ENCODE data around the gene GUK1. TPM values are rescaled to one million over a fixed set of nuclear protein-coding genes. Genes with fewer than 3 reads are reported as not detected.

The GUK1 gene
- total and polyA plus RNA-seq, 2 of the 8 experiments (the other 6 are each of a cell fraction or from before 2014, with no cell fraction given) = 68.5 to 183 TPM

GRCh38 chr1:228156941-228157728 is 17.1 kb downstream of the GUK1 start:
- TF ChIP-seq ATF2 (IDR thresholded peaks at IDR 0.05; ENCODE audit: low read length) (no peak), NANOG (IDR thresholded peaks at IDR 0.05; ENCODE audit: insufficient read depth, low read depth, low read length, poor library complexity, severe bottlenecking) (no peak)
- ChIA-PET CTCF (ENCODE audit: partially characterized antibody) (interaction anchor here (0.8 to 1.0 kb wide), 3 partner anchors 24 to 70 kb away, joined by 3 to 4 read pairs (median 3); no protein-coding TSS in a partner anchor), POLR2A (ENCODE audit: partially characterized antibody) (interaction anchor here (0.7 to 2.0 kb wide), 3 partner anchors 9 to 57 kb away, joined by 3 to 10 read pairs (median 3); partner anchors contain the start of gene IBA57)
- H2BK5ac ChIP-seq (ENCODE audit: low read depth, low read length) = no peak overlapping the region
- no peak overlapping the region for H2BK20ac ChIP-seq (ENCODE audit: low read length)
- no peak overlapping the region for H3K4me3 ChIP-seq (ENCODE audit: extremely low read depth in 1 of 4, insufficient read depth in 2 of 4, low read depth in 3 of 4, low read length in 4 of 4)
- WGBS, 2 experiments (ENCODE audit: extremely low coverage in 1 of 2, insufficient coverage in 1 of 2, insufficient read length in 1 of 2, insufficient replicate concordance in 2 of 2, low coverage in 1 of 2, low lambda C conversion rate in 2 of 2, missing lambda C conversion rate in 1 of 2) = 84% methylated on average over 19 of the region's 24 CpGs; no CpG with 5 or more reads in 1 of the 2 experiments
- H2BK15ac ChIP-seq (ENCODE audit: low read length) = no peak overlapping the region
- no peak overlapping the region for H3K14ac ChIP-seq (ENCODE audit: insufficient read length)
- no peak overlapping the region for H4K91ac ChIP-seq (replicated peaks; ENCODE audit: insufficient read length, low read length)
- H3K4me1 ChIP-seq (replicated peaks in 1 of 4; ENCODE audit: control insufficient read depth in 3 of 4, insufficient read depth in 4 of 4, low read length in 3 of 4) = peaks cover 0 to 3% (median under 1%) of the 10 kb centered on the region in 4 experiments; a peak in 4 of 7 replicates
- H3K9me3 ChIP-seq (ENCODE audit: insufficient read depth in 2 of 2, low read depth in 1 of 2, low read length in 1 of 2) = no peaks in the 10 kb centered on the region
- no peak overlapping the region for H4K5ac ChIP-seq (ENCODE audit: insufficient read length, low read depth, low read length)
- FAIRE-seq (no peak), DNase-seq (ENCODE audit: low read depth in 1 of 2, low spot score in 2 of 2) (no peak)
- no peak overlapping the region for H3K56ac ChIP-seq (replicated peaks; ENCODE audit: insufficient read length, low read depth, low read length)
- no peak overlapping the region for H3K9ac ChIP-seq (replicated peaks in 1 of 4; ENCODE audit: extremely low read depth in 1 of 4, low read depth in 3 of 4, low read length in 3 of 4)
- H3K23me2 ChIP-seq (ENCODE audit: low read depth, low read length) = no peaks in the 10 kb centered on the region
- no peak overlapping the region for H2BK12ac ChIP-seq (ENCODE audit: low read depth, low read length)
- 0 out of 2 replicates have a peak, but pooled peaks cover 2% of the 10 kb centered on the region for H3K79me1 ChIP-seq (ENCODE audit: low read depth, low read length)
- H3K23ac ChIP-seq (ENCODE audit: insufficient read length) = no peak overlapping the region
- H3K27me3 ChIP-seq (replicated peaks in 1 of 4; ENCODE audit: control insufficient read depth in 3 of 4, extremely low read depth in 1 of 4, insufficient read depth in 3 of 4, low read length in 3 of 4) = peaks cover 0 to 5% (median 1%) of the 10 kb centered on the region in 4 experiments; a peak in 4 of 7 replicates
- H3K27ac ChIP-seq (ENCODE audit: low read depth, low read length) = no peak overlapping the region
- no peak overlapping the region for H4K8ac ChIP-seq (ENCODE audit: extremely low read depth, insufficient read depth, low read length)
- H3K18ac ChIP-seq (ENCODE audit: extremely low read depth, low read length) = no peak overlapping the region
- H3K4ac ChIP-seq (replicated peaks; ENCODE audit: insufficient read length, low read depth, low read length) = no peak overlapping the region
- no peak overlapping the region for H2AK5ac ChIP-seq (ENCODE audit: low read depth, low read length)
- no peaks in the 10 kb centered on the region for H3K79me2 ChIP-seq (ENCODE audit: control insufficient read depth in 1 of 2, insufficient read depth in 2 of 2, low read length in 2 of 2)
- no peaks in the 10 kb centered on the region for H3K36me3 ChIP-seq (ENCODE audit: control insufficient read depth in 2 of 4, insufficient read depth in 4 of 4, low read length in 3 of 4)
- no peak overlapping the region for H2AFZ ChIP-seq (ENCODE audit: low read length)
- H4K20me1 ChIP-seq (replicated peaks in 1 of 2; ENCODE audit: control insufficient read depth in 1 of 2, insufficient read depth in 2 of 2, low read length in 2 of 2) = peaks cover 1 to 4% of the 10 kb centered on the region in 2 experiments
- H2BK120ac ChIP-seq (replicated peaks; ENCODE audit: low read depth, low read length) = no peak overlapping the region
- no peak overlapping the region; a peak in 1 of 4 replicates for H3K4me2 ChIP-seq (ENCODE audit: insufficient read depth in 1 of 2, low read depth in 2 of 2, low read length in 2 of 2)
